HG03575 (cell line): ENCODE measurements around the gene SLC7A1.

ENCODE experiments used
- ATAC-seq: cut with Tn5 transposase; IDR thresholded peaks from one replicate; pipeline ENCODE4 v1.9.1; 2021; ENCODE audit not compliant: unreplicated experiment, insufficient number of reproducible peaks, low FRiP score; ENCODE audit errors: extremely low read depth

SLC7A1 gene

GRCh38 chr13:29502391-29503008, 93.0 kb downstream of the SLC7A1 start:
- ATAC-seq, result no peak

GRCh38 chr13:29501674-29502073, 93.8 kb downstream of the SLC7A1 start:
- ATAC-seq, result no peak

- no peak for ATAC-seq
Measured at GRCh38 chr13:29500386-29500785, 95.1 kb downstream of the SLC7A1 start.

GRCh38 chr13:29499506-29500165, 95.9 kb downstream of the SLC7A1 start:
- no peak for ATAC-seq

GRCh38 chr13:29498426-29499040, 97.0 kb downstream of the SLC7A1 start:
- no peak for ATAC-seq

- no peak for ATAC-seq
Measured at GRCh38 chr13:29497137-29497654, 98.3 kb downstream of the SLC7A1 start.

GRCh38 chr13:29496241-29496712, 99.2 kb downstream of the SLC7A1 start:
- no peak for ATAC-seq

- ATAC-seq, result no peak
Measured at GRCh38 chr13:29494520-29494919, 101.0 kb downstream of the SLC7A1 start.

GRCh38 chr13:29493796-29494195, 101.7 kb downstream of the SLC7A1 start:
- no peak for ATAC-seq

GRCh38 chr13:29491248-29491647, 104.2 kb downstream of the SLC7A1 start:
- no peak for ATAC-seq

- ATAC-seq, result no peak
Measured at GRCh38 chr13:29490561-29490885, 105.0 kb downstream of the SLC7A1 start.

- no peak for ATAC-seq
Measured at GRCh38 chr13:29489650-29490560, 105.6 kb downstream of the SLC7A1 start.

- no peak for ATAC-seq
Measured at GRCh38 chr13:29487466-29488454, 107.7 kb downstream of the SLC7A1 start.

- ATAC-seq, result no peak
Measured at GRCh38 chr13:29486551-29486950, 108.9 kb downstream of the SLC7A1 start.

GRCh38 chr13:29484796-29485195, 110.7 kb downstream of the SLC7A1 start:
- ATAC-seq, result no peak

GRCh38 chr13:29484236-29484635, 111.3 kb downstream of the SLC7A1 start:
- ATAC-seq, result no peak

- ATAC-seq, result no peak
Measured at GRCh38 chr13:29483623-29484022, 111.9 kb downstream of the SLC7A1 start.

- no peak for ATAC-seq
Measured at GRCh38 chr13:29483211-29483610, 112.3 kb downstream of the SLC7A1 start.
